ENCODE data around the gene KRTAP4-5.
"Not testable (repeated sequence)": the region's sequence is repeated elsewhere in the genome, so short reads cannot be mapped to it uniquely, and the experiment has no call there.

KRTAP4-5 gene

GRCh38 chr17:41103896-41104295 lies 45.7 kb downstream of the KRTAP4-5 start:
- TF ChIP-seq CTCF (IDR thresholded peaks at IDR 0.05; ENCODE audit: low read length, missing control alignments), result no peak
- no peak overlapping the region for H3K4me3 ChIP-seq (replicated peaks; ENCODE audit: low read depth, low read length)
- no peak for DNase-seq (ENCODE audit: low read depth)

GRCh38 chr17:41101586-41102259 lies 47.9 kb downstream of the KRTAP4-5 start, which contains the start of gene KRTAP4-16:
Gene KRTAP4-16, minus strand, starts transcription at chr17:41102209. Its CDS starts 0 bp downstream, at chr17:41102209.
- no peak for TF ChIP-seq CTCF (IDR thresholded peaks at IDR 0.05; ENCODE audit: low read length, missing control alignments)
- H3K4me3 ChIP-seq (replicated peaks; ENCODE audit: low read depth, low read length), result no peak within 1 kb of the TSS
- no peak for DNase-seq (ENCODE audit: low read depth)

- not testable (repeated sequence) for H3K4me3 ChIP-seq (replicated peaks; ENCODE audit: low read depth, low read length)
- peak; percentile 8 for DNase-seq (ENCODE audit: low read depth)
Observed at GRCh38 chr17:41099682-41100480, 49.7 kb downstream of the KRTAP4-5 start.
